HL-60/S4 treated with phorbol 12-myristate 13-acetate at 8.2 ng/mL for 4 days and 3 days (cell line): ENCODE measurements around the gene MFAP4.

Experiments used
- in situ Hi-C: fragments of 300-500 bp; cut with MboI; formaldehyde crosslinking; loops from 2 replicates; pipeline ENCODE4 v1.15.0; 2022; ENCODE audit warnings: low sequenced_read_pairs

The MFAP4 gene

GRCh38 chr17:19386051-19386929 is 700 bp downstream of the MFAP4 start:
- in situ Hi-C loops = no loop called here

- in situ Hi-C loops = no loop called here
Observed at GRCh38 chr17:19385521-19385983, 1.4 kb downstream of the MFAP4 start.

GRCh38 chr17:19384723-19385391 is 2.1 kb downstream of the MFAP4 start:
- in situ Hi-C loops = no loop called here

DNA sequence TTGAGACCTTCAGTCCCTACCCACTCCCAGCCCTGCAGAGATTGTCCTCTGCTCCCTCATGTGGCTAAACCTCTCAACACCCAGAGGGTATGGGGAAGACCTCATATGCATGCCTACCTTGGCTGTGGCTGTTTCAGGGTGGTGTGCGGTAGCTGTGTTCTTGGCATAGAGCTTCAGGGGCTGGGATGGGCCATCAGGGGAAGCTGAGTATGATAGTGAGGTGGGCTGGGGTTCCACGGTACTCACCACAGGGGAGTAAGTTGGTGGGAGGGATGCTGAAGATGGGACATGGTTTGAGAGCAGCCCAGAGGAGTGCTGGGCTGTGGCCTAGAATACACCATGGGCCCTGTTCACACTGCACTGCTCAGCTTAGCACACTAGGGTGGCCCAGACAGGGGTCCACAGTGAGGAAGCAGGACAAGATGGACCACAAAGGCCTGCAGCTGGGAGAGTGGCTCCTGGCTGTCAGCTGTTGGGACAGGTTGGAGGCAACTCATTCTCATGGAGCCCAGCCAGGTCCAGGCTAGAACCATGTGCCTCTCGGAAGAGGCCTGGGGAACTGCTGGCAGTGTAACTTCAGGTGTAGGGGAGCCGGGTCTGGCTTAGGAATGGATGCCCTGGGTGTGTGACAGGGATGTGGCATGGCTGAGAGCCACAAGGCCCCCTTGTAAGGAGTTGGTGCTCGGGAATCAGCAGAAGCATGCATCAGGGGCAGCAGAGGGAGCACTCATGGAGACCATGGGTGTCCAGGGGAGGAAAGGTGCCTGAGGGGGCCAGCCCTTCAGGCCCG is 3.1 kb downstream of the MFAP4 start:
- in situ Hi-C loops = no loop called here

GRCh38 chr17:19382531-19383444 is 4.2 kb downstream of the MFAP4 start:
- in situ Hi-C loops = no loop called here

DNA sequence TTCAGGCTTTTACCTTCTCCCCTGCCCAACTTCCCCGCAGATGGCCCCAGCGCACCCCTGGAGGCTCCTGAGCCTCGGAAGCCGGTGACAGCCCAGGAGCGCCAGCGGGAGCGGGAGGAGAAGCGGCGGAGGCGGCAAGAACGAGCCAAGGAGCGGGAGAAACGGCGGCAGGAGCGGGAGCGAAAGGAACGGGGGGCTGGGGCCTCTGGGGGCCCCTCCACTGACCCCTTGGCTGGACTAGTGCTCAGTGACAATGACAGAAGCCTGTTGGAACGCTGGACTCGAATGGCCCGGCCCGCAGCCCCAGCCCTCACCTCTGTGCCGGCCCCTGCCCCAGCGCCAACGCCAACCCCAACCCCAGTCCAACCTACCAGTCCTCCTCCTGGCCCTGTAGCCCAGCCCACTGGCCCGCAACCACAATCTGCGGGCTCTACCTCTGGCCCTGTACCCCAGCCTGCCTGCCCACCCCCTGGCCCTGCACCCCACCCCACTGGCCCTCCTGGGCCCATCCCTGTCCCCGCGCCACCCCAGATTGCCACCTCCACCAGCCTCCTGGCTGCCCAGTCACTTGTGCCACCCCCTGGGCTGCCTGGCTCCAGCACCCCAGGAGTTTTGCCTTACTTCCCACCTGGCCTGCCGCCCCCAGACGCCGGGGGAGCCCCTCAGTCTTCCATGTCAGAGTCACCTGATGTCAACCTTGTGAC is 5.1 kb downstream of the MFAP4 start:
- in situ Hi-C loops = no loop called here

GRCh38 chr17:19381361-19381740 is 5.6 kb downstream of the MFAP4 start:
- in situ Hi-C loops = no loop called here

DNA sequence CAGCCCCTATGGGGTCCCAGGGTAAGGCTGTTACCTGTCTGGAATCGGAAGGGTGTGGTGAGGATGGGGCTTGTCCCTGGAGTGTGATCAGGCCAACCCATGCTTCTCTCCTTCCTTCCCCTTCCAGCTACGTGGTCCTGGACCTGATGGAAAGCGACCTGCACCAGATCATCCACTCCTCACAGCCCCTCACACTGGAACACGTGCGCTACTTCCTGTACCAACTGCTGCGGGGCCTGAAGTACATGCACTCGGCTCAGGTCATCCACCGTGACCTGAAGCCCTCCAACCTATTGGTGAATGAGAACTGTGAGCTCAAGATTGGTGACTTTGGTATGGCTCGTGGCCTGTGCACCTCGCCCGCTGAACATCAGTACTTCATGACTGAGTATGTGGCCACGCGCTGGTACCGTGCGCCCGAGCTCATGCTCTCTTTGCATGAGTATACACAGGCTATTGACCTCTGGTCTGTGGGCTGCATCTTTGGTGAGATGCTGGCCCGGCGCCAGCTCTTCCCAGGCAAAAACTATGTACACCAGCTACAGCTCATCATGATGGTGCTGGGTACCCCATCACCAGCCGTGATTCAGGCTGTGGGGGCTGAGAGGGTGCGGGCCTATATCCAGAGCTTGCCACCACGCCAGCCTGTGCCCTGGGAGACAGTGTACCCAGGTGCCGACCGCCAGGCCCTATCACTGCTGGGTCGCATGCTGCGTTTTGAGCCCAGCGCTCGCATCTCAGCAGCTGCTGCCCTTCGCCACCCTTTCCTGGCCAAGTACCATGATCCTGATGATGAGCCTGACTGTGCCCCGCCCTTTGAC is 6.3 kb downstream of the MFAP4 start:
- in situ Hi-C loops = no loop called here

DNA sequence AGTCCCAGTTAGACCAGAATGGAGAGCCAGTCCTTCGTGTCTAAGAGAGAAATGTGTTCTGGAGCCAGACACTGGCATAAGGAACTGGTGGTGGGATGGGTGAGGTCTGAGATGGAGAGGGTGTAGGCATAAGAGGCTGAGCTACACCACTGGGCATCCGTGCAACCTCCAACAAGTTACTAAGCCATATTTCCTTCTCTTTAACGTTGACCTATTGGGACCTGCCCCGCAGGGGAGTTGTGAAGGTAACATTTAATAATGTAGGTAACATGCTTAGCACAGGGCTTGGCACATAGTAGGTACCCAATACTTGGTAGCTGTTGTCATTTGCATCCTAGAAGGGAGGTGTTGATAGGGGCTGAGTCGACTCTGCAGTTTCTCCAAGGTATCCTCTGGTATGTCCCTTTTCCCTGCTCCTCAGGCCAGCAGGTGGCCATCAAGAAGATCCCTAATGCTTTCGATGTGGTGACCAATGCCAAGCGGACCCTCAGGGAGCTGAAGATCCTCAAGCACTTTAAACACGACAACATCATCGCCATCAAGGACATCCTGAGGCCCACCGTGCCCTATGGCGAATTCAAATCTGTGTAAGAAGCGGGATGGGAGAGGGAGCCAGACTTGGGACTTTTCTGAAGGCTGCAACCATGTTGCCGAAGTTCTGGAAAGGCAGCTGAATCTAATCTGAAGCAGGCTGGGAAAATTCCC is 7.5 kb downstream of the MFAP4 start:
- in situ Hi-C loops = no loop called here

DNA sequence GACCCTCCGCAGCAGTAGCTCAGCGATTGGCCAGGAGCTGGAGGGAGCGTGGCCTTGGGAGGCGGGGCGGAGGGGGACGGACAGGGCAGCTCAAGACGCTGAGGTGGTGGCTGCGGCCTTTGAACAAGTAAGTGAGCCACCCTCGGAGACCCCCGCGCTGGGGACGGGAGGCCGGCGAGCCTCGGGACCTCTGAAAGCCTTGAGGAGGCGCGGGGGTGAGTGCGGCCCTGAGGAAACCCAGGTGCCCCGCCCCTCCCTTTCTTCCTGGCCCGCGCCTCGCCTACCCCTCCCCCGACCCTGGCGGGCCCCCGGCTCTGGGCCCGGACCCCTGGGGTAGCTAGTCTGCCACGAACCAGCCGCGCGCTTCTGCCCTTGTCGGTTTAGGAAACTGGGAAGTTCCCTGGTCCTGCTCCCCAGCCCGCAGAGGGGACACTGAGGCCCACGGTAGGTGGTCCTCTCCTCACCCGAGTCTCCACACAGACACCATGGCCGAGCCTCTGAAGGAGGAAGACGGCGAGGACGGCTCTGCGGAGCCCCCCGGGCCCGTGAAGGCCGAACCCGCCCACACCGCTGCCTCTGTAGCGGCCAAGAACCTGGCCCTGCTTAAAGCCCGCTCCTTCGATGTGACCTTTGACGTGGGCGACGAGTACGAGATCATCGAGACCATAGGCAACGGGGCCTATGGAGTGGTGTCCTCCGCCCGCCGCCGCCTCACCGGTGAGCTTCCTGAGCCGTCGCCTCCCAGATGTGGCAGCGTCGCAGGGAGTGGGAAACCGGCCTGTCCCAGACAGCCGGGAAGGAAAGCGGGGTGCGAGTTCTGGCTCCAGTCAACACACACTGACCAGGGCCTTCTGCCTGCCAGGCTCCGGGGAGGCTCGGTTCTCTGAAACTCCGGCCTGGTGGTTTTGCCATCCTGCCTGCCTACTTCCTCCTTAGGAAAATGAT is 8.3 kb downstream of the MFAP4 start, which contains the start of gene MAPK7:
Gene MAPK7, plus strand, starts transcription at position 83 of the 945 bp plus-strand sequence. Its CDS starts 403 bp downstream, at position 486.
- in situ Hi-C loops = no loop called here

DNA sequence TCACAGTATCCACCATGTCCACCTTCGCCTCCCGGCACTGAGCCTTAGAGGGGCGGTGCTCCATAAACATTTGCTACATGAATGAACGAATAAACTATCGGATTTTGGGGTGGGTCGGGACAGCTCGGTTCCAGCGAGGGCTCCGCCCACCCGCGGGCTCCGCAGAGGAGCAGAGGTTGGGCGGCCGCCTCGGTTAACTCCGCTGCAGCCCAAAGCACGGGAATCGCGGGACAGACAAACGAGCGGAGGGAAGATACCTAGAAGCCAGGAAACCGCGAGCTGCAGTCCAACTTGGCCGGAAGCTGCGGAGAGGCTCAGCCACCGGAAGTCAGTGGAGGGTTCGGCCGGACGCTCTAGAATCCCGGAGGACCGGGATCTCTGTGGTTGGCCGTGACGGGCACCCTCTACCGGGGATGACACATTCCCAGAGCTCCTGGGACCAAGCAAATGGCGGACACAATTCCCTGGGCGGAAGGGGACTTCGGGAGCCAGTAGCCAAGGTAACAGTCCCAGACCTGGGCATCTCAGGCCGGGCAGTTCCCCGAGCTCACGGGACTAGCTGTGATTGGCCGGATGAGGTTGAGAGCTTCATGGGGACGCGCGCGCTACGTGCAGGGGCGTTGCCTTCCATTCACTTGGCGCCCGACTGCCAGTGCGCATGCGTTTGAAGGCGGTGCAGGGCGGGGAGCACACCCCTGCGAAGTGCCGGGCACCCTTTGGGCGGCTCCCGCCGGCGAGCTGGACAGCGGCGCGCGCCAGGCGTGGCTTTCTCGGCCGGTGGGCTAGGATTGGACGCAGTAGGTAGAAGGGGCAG is 9.2 kb downstream of the MFAP4 start:
- in situ Hi-C loops = no loop called here

DNA sequence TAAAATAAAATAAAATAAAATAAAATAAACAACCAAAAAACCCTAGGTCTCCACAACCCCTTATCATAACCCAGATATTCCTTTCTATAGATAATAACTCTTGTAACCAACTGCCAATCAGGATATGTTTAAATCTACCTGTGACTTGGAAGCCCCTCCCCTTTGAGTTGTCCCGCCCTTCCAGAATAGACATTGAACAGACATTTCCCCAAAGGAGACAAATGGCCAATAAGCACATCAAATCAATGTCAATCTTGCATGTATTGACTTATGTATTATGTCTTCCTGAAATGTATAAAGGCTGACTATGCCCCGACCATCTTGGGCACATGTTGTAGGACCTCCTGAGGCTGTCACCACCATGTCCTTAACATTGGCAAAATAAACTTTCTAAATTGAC is 10.2 kb downstream of the MFAP4 start:
- in situ Hi-C loops = no loop called here

GRCh38 chr17:19375732-19376131 is 11.3 kb downstream of the MFAP4 start:
- in situ Hi-C loops = no loop called here

DNA sequence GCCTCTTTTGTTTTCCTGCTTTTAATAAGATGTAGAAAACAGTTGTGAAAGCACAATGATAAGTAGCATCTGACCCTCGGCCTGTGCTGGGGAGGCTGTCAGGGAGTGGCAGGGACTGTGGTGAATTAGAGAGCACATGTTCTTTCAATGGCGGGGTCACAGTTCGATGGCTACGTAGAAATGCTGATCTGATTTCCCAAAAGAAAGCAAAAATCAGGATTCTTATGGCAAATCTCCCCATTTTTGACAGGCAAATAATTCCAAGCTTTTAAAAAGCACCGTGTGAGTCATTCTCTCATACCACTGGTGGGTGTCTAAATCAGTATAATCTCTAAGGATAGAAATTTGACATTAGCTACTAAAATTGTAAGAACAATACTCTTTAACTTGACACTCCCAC is 12.9 kb downstream of the MFAP4 start:
- in situ Hi-C loops = no loop called here

- in situ Hi-C loops = no loop called here
Observed at GRCh38 chr17:19372866-19373504, 14.0 kb downstream of the MFAP4 start.

- in situ Hi-C loops = no loop called here
Observed at GRCh38 chr17:19372439-19372838, 14.6 kb downstream of the MFAP4 start.
